ENCODE results near the gene CD70.

DNA sequence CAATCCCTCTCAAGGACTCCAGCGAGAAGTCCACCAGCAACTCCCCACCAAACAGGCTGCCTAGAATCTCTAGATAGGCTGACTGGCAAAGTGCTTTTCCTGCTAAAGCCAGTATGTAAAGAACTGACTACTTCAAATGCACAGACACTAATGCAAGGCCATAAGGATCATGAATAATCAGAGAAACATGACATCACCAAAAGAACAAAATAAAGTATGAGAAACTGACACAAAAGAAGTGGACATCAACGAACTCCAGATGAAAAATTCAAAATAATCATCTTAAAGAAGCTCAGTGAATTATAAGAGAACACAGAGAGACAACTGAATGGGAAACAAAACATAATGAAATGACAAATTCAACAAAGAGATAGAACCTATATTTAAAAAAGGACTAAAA lies 26.4 kb upstream of the CD70 start:
- TF ChIP-seq, protein P1, sequence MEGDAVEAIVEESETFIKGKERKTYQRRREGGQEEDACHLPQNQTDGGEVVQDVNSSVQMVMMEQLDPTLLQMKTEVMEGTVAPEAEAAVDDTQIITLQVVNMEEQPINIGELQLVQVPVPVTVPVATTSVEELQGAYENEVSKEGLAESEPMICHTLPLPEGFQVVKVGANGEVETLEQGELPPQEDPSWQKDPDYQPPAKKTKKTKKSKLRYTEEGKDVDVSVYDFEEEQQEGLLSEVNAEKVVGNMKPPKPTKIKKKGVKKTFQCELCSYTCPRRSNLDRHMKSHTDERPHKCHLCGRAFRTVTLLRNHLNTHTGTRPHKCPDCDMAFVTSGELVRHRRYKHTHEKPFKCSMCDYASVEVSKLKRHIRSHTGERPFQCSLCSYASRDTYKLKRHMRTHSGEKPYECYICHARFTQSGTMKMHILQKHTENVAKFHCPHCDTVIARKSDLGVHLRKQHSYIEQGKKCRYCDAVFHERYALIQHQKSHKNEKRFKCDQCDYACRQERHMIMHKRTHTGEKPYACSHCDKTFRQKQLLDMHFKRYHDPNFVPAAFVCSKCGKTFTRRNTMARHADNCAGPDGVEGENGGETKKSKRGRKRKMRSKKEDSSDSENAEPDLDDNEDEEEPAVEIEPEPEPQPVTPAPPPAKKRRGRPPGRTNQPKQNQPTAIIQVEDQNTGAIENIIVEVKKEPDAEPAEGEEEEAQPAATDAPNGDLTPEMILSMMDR (conservative IDR thresholded peaks at IDR 0.05; ENCODE audit: low read depth, low read length) = no peak
- no peak for TF ChIP-seq EZH2 (IDR thresholded peaks at IDR 0.05; ENCODE audit: borderline replicate concordance, low read depth, low read length, poor library complexity, severe bottlenecking)
